ENCODE data around the gene MEIS2. TPM values are rescaled to one million over a fixed set of nuclear protein-coding genes. Genes with fewer than 3 reads are reported as not detected.

MEIS2 gene
- total RNA-seq, 1 donor from 2014 or later = 40.3 TPM

DNA sequence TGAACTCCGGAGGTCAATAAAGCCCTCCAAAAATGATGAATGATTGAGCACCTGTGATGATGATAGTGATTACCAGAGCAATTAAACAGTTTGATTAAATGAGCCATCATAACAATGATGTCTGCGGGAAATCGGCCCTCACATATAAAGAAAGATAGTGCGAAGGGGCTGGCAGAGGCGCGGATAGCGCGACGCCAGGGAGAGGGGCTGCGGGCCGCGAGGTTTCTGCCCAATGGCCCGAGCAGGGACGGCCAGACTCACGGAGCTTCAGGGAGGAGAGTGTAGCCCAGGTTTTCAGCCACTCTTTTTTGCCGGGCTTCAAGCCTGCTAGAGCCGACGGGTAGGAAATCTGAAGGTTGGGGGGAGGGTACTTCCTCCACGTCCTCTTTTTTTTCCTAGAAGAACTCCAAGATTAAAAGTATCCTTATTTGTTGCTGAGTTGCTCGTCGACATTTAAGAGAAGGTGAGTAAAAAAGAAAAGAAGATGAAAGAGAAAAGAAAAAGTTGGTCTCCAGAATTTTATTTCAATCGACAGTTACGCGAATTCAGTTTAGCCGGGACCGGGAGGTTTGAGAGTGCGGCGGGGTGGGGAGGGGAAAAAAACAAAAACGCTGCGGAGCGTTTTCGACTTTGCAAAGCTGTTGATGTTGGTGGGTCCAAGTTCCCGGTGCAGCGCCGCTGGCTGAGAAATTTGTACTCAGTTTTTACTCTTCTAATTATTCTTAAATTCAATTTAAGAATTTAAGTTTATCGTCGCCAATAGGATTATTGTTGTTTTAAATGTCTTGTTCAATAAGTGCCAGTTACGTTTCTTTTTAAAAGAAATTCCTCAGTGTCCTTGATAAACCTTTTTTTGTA lies 2.2 kb upstream of the MEIS2 start:
- DNase-seq (ENCODE audit: low spot score) = no peak
- intact Hi-C loops (cut with DNase I) = loop anchor here (5.0 kb wide), 3 partner anchors 220 to 515 kb away; no protein-coding TSS in a partner anchor

DNA sequence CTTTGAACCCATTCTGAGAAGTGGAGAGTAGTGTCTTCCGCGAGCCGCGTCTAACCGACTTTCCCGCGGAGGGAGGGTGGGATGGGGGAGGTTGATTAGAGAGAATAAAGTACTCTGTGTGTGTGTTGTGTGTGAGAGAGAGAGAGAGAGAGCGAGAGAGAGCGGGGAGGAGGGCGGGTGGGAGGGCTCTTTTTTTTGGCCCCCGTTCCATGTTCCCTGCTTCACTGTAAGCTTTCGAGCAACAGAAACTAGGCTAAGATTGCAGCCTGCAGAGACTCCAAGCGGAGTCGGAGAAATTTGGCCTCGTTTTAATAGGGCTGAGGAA lies 1.6 kb upstream of the MEIS2 start:
- intact Hi-C loops (cut with DNase I) = loop anchor here (5.0 kb wide), 3 partner anchors 220 to 515 kb away; no protein-coding TSS in a partner anchor
- no peak for DNase-seq (ENCODE audit: low spot score)

DNA sequence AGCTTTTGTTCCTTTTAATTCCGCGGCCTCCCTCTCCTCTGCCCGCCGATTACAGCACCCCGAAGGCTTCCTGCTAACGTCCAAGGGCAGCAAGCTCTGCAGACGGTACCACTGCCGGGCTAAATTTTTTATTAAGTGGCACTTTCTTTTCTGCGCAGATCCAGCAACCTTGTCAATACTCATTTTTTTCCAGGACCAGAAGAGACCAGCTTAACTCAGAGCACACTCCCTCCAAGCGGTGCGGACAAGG lies 542 bp upstream of the MEIS2 start:
- intact Hi-C loops (cut with DNase I) = loop anchor here (5.0 kb wide), 3 partner anchors 219 to 514 kb away; no protein-coding TSS in a partner anchor
- DNase-seq (ENCODE audit: low spot score) = no peak

DNA sequence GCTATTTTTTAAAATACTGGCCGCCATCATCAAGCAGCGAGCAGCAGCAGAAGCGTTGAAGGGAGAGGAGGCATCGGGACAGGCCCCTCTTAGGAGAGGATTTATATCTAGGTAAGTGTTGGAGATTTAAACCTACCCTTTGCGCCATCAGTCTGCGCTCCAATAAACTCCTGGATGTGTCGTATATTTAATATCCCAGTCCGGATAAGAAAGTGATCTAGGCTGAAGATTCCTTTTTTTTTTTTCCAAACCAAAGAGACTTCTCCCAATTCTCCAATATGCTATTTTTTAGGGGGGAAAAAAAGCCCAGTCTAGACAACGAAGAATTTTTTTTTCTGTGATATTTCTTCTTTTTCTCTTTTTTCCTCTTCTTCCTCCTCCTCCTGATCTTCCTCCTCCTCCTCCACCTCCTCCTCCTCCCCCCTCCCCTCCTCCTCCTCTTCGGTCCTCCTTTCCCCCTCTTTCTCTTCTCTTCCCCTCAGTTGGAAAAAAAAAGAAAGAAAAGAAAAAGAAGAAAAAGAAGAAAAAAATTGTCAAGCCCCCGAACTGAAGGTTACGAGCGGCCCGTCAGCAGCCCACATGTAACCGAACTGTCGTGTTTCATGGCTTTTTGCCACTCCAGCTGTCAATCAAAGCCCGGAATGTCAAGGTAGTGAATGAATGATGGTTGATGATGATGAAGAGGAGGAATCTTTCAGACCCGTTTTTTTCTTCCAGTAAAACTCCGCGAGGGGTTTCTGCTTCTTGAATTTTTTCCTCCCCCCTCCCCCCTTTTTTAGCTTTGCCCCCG lies 835 bp downstream of the MEIS2 start:
- no peak for DNase-seq (ENCODE audit: low spot score)
- intact Hi-C loops (cut with DNase I) = loop anchor here (5.0 kb wide), 4 partner anchors 82 to 512 kb away; no protein-coding TSS in a partner anchor

DNA sequence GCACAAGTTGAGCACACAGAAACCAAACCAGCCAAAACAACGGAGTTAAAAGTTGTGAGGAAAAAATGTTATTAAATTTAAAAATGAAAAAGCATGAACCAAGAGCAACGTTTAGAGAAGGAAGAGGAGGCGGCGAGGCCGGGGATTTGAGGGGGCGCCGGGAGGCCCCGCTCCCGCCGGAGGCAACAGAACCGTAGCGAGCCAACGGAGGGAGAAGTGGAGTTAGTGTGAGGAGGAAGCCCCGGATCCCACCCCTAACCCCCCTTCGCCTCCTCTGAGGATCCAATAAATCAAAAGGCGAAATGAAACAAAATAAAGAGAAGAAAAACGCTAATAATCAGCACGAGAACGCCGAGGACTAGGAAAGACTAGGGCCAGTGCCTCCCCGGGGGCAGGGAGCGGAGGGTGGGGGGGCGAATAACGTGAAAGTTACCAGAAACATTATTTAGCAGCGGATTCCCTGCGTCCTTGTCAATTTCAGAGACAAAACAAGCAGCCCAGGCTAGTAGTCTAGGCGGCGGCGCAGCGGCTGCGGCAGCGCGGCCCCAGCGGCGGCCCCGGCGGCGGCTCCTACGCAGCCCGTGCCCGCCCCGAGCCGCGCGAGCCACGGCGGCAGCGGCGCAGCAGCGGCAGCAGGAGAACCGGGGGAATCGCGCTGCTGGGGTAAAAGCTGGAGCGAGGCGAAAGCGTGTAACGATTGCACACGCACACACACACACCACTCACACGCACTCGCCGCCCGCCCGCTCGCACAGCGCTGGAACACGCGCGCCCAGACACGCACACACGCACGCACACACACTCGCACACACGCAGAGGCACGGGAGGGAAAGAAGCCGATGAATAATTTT lies 1.7 kb downstream of the MEIS2 start:
- intact Hi-C loops (cut with DNase I) = loop anchor here (5.0 kb wide), 1 partner anchor 81 kb away; no protein-coding TSS in a partner anchor
- DNase-seq (ENCODE audit: low spot score) = no peak

DNA sequence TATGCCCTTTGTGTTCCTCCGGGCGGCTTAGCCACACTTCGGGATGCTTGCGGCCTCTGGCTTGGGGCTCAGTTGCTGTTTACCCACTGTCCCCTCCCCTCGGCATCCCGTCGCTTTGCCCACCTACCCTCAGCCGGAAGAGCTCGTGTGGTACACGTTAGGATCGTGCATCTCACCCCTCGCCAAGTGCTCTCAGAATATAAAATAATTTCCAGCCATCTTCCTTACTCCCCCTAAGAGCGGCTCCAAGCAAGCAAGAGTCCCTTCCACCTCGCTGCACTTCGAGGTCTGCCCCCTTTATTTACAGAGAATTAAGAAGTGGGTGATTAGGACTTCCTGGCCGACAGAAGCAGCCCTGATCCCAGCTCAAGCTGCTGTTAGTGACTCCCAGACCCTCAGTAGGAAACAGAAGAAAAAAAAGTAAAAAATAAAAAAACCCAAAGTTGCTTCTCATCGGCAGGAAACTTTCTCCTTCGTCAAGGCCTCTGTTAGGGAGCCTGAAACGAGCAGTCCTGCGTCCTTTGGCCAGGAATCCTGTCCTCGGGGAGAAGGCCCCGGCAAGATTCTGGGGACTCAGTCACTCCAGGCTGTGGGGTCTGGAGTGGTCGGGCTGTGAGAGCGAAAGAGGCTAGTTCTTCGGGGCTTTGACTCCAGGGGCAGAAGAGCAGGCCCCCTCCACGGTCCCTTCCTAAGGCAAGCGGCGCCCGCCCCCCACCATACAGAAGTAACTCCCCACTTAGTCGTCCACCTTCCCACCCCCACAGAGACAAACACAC lies 3.0 kb downstream of the MEIS2 start:
- intact Hi-C loops (cut with DNase I) = loop anchor here (5.0 kb wide), 1 partner anchor 80 kb away; no protein-coding TSS in a partner anchor
- DNase-seq (ENCODE audit: low spot score) = no peak

DNA sequence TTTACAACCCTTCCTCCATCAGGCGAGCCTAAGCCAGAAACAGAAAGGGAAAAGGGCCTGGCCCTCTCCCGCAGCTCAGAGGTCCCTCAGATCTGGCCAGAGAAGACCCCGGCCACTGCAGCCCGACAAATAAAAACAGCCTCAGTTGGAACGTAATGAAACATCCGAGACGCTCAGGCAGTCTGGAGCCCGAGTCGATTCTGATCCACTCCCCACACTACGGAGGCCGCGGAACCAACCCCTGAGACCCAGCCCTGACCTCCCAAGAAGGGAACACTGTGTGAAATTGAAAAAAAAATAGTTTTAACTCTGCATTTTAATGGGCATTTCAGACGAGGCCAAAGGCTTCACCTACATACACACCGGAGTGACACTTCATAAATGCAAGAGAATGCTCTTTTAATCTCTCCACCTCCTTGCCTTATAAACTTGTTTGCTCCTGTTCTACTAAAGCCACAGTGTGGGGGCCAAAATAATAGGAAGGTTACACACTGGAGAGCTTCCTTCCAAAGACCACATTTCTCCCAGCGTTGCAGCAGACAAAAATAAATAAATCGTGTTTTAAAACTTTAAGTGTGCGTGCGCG lies 3.7 kb downstream of the MEIS2 start:
- intact Hi-C loops (cut with DNase I) = loop anchor here (5.0 kb wide), 1 partner anchor 79 kb away; no protein-coding TSS in a partner anchor

DNA sequence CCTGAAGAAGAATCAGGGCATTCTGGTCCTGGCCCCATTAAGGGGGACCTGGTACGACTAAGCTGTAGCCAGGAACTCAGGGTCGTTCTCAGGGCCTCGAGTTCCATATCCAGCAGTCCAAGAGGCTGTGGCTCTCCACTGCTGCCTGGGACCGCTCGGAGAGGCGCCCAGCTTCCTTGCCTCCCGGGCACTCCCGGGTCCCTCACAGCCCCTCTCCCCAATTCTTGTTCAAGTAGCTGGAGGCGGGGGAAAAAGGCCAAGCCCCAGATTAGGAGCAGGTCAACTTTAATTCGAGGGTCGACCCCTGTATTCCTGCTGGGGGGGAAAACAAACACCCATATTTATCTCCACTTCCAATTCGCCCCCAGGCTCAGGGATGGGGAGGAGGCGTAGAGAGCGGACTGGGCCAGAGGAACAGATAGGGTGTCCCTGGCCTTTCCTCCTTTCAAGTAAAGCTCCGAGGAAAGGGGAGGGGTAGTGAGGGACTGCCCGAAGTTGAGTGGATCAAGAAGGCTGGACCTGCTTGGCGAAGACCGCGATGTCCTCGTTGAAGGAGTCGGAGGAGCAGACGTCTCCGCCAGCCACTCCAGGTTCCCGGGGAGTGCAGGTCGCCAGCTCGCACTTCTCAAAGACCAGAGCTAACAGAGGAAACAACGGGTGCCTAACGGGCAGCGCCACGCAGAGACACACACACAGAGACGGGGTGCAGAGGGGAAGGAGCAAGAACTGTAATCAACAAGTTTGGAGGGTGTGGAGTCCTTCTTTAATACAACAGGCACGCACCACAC lies 4.4 kb downstream of the MEIS2 start:
- intact Hi-C loops (cut with DNase I) = loop anchor here (5.0 kb wide), 1 partner anchor 79 kb away; no protein-coding TSS in a partner anchor
- DNase-seq (ENCODE audit: low spot score) = no peak

More for the DNA sequence above, 3.7 kb downstream of the MEIS2 start:
- no peak for DNase-seq (ENCODE audit: low spot score)

DNA sequence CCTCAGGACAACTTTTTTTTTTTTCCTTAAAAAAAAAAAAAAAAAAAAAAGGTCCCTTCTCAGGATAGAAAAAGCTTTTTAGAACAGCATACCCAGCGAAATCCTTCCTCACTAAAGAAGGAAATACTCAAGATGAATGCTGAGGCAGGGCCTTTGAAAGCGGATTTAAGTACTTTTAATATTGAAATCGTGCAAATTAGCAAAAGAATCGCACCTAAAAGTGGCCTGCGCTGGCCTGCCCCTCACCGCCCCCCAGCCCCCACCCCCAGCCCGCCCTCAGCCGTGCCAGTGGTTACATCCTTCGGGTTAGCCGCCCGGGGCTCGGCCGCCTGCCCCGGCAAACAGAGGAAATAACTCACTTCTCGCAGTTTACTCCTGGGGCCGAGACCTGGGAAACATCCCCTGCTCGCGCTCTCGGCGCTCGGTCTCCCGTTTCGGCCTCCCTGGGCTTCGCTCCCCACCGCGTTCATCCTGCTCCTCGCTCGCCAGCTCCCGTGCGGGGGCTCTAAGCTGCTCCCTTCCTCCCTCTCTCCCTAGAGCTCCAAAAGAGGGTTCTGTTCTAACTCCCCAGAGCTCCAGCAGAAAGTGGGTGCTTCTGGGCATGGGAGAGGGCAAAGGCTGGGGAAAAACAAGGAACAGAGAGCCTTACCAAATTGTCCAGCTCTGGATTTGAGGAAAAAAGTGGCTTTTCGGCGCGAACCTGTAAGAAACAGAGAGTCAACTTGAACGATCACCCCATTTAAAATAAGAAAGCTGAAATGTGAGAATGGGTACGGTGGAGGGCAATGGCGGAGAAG lies 5.2 kb downstream of the MEIS2 start:
- DNase-seq (ENCODE audit: low spot score) = no peak
- intact Hi-C loops (cut with DNase I) = loop anchor here (5.0 kb wide), 1 partner anchor 78 kb away; no protein-coding TSS in a partner anchor

DNA sequence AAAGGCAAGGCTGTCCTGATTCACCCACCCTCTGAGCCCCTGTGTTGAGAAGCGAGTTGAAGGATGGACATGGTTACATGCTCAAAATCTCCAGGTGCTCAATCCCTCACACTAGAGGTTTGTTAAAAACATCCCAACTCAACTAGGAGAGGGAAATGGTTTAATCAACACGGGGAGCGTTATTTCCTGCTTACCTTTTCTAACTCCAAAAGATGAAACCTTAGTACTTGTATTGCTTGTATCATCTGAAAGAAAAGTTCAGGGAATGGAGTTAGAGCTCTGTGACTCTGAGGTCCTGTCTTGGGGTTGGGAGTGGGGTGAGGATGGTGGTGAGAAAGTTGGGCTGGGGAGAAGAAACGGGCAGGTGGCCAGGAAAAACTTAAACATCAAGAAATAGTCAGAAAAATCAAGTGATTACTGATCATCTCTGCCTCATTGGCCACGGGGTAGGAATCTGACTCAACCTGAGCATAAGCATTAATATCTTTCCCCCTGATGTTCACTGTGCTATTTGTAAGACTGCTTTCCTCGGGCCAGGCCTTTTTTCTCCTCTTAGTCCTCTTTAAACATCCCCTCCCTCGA lies 5.9 kb downstream of the MEIS2 start:
- DNase-seq (ENCODE audit: low spot score) = no peak
- intact Hi-C loops (cut with DNase I) = no loop called here

DNA sequence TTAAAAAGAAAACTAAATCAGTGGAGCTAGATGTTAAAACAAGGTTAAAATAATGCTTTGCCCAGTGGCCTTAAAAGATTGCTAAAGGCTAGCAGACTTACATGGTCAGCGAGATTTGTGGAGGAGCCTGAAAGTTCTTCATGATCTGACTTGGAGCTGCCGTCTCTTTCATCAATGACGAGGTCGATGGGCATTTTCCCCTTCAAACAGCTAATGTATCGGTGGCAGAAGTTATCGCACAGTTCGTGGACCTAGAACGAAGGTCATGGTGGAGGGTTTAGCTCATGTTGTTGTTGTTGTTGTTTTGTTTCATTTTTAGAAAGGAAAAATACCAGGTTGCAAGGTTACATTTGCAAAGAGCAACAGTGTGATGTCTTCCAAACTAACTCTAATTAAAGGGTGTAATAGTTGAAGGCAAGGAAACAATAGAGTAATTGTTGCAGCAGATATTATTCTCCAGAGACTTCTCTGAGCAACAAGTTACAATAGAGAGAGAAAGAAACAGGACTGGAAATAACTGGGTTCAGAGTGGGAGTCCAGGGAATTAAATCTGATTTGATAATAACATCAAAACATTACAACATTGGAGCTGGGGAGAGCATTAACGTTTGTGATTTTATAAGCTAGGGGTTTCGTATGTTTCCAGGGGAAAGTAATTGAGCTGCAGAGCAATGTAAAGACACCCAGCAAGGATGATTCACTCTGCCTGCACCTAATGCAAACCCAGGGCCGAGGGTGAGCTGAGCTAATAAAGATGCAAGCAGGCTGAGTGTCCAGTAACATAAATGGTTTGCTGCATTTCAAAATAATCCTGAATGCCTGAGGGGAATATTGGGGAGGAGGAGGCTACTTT lies 6.6 kb downstream of the MEIS2 start:
- intact Hi-C loops (cut with DNase I) = no loop called here

DNA sequence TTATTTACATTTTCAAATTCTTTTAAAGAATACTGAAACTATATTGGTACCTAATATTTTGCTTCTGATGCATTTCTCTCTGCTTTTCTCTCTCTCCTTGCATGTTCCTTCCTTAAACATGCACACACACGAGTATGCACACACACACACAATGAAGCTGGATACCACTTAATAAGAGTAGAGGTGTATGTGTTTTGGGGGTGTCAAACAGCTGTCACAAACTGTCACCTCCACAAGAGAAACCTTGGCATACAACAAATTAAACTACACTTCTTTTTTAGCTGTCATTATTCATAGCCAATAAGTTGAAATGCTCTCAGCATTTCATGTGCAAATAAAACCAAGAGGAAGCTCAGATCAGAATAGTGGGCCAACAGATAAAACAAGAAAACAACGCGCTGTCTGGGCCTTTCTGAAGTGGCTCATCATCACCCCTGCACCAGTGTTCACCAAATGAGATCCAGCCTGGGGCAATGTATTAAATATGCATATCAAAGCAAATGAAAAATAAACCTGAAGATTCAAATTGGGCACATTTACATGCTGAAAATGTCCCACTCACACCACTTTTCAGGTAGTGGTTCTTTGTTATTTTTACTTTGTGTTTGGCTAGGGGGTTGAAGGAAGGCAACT lies 9.7 kb downstream of the MEIS2 start:
- intact Hi-C loops (cut with DNase I) = no loop called here
- no peak for DNase-seq (ENCODE audit: low spot score)

More for the DNA sequence above, 6.6 kb downstream of the MEIS2 start:
- no peak for DNase-seq (ENCODE audit: low spot score)

DNA sequence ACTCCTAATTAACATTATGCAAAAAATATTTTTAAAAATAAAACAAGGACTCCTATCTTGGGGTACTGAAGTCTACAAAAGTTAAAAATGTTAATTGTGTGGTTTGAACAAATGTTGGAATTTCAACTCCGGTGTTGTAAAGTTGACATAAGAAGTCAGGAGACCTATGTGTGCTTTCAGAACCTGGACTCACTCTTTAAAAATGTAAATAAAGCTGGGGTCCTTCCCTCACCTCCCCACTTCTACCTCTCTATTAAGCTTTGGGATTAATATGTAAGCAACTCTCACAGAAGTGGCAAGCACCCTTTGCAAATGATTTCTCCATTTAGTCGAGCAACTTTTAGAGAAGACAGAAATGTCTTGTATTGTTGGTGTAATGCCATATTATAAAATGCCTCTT lies 11.9 kb downstream of the MEIS2 start:
- DNase-seq (ENCODE audit: low spot score) = no peak
- intact Hi-C loops (cut with DNase I) = no loop called here

DNA sequence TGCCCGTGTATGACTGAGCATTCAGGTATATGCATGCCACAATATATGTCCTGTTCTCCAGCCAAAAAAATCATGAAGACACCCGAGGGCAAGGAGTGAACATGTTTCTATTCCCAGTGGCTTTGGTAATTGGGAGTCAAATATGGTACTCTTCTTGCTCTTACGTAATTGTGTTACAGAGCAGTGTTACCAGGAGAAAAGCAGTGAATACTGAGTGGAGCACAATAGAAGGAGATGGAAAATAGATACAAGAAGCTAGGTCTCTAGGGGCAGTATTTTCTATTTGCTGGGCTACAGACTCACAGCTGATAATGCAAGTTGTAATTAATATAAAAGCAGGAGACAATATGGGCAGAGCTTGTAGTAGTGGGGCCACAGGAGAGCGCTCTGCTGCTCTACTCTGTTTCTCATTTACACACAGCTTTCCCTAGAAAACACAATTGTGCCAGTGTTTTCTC lies 13.2 kb downstream of the MEIS2 start:
- no peak for DNase-seq (ENCODE audit: low spot score)
- intact Hi-C loops (cut with DNase I) = no loop called here

DNA sequence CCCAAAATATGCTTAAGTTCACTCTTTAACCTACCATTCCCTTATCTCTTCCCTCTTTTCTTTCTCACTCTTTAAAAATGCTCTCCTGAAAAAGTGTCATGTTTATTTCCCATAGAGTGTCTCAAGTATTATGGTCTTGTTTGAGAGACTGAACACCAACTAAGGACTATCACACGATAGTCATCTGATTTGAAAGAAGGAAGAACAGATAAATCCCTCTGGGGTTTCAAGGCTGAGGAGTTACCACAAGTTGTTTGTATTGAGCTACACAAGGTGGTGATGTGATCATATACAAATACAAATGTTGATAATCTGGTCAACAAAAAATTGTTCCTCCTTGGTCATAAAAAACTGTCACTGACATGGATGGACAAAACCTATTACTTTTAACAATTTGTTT lies 13.8 kb downstream of the MEIS2 start:
- intact Hi-C loops (cut with DNase I) = no loop called here
- no peak for DNase-seq (ENCODE audit: low spot score)
